Kidney epithelial cell (primary cell): ENCODE data around the gene GABRR3. TPM values are rescaled to one million over a fixed set of nuclear protein-coding genes. Genes with fewer than 3 reads are reported as not detected.

Experiments
- DNase-seq: peaks from one replicate; pipeline ENCODE4 v3.0.0-alpha.2; 2010; ENCODE audit warnings: low read depth
- H3K27me3 ChIP-seq: 2 replicates; pipeline ENCODE4 v1.6.0; 2011; ENCODE audit warnings: low read length; ENCODE audit not compliant: control insufficient read depth, insufficient read depth
- H3K36me3 ChIP-seq: 2 replicates; pipeline ENCODE4 v1.5.1; 2011; ENCODE audit warnings: low read length; ENCODE audit not compliant: control insufficient read depth, insufficient read depth
- H3K4me3 ChIP-seq: 2 replicates; pipeline ENCODE4 v1.5.1; 2011; ENCODE audit warnings: low read depth, mild to moderate bottlenecking, control low read depth, low read length
- CTCF ChIP-seq: IDR thresholded peaks from 2 replicates; pipeline ENCODE4 v1.5.1; 2011; ENCODE audit warnings: mild to moderate bottlenecking, moderate library complexity, low read length, control low read depth, inconsistent platforms; ENCODE audit not compliant: insufficient read depth, poor library complexity, severe bottlenecking
- total RNA-seq: library from RNA; depleted of rRNA; stranded (reverse); fragments of >200 nt; gene quantifications from 2 replicates; pipeline ENCODE4 v1.2.3, GENCODE V29; 2015

Gene GABRR3
- total RNA-seq, result not detected in 2 replicates

GRCh38 chr3:98035208-98035607 is at the start of gene GABRR3:
GABRR3 (minus strand) TSS chr3:98035315; CDS start chr3:98034987, 328 bp downstream.
- H3K27me3 ChIP-seq, result no peaks in the 10 kb centered on the region
- no peaks in the 10 kb centered on the region for H3K36me3 ChIP-seq
- no peak within 1 kb of the TSS for H3K4me3 ChIP-seq
- TF ChIP-seq CTCF, result no peak
- DNase-seq, result no peak

- no peaks in the 10 kb centered on the region for H3K27me3 ChIP-seq
- H3K36me3 ChIP-seq, result no peaks in the 10 kb centered on the region
- DNase-seq, result no peak
- no peak for TF ChIP-seq CTCF
- no peak overlapping the region for H3K4me3 ChIP-seq
Observed at GRCh38 chr3:98073486-98073885, 38.4 kb upstream of the GABRR3 start.

- Histone ChIP-seq H3K4me3 (no peak overlapping the region), H3K36me3 (no peaks in the 10 kb centered on the region), H3K27me3 (no peaks in the 10 kb centered on the region)
- no peak for DNase-seq
- no peak for TF ChIP-seq CTCF
Observed at GRCh38 chr3:98070840-98071239, 35.7 kb upstream of the GABRR3 start.

GRCh38 chr3:98068824-98069223 is 33.7 kb upstream of the GABRR3 start:
- H3K4me3 ChIP-seq, result no peak overlapping the region
- H3K27me3 ChIP-seq, result no peaks in the 10 kb centered on the region
- no peaks in the 10 kb centered on the region for H3K36me3 ChIP-seq
- no peak for DNase-seq
- peak; percentile 16 for TF ChIP-seq CTCF

- no peak for TF ChIP-seq CTCF
- H3K27me3 ChIP-seq, result no peaks in the 10 kb centered on the region
- no peaks in the 10 kb centered on the region for H3K36me3 ChIP-seq
- no peak overlapping the region for H3K4me3 ChIP-seq
- DNase-seq, result no peak
Observed at GRCh38 chr3:98058244-98058960, 23.3 kb upstream of the GABRR3 start.

- no peak for DNase-seq
- H3K4me3 ChIP-seq, result no peak overlapping the region
- H3K27me3 ChIP-seq, result no peaks in the 10 kb centered on the region
- H3K36me3 ChIP-seq, result no peaks in the 10 kb centered on the region
- no peak for TF ChIP-seq CTCF
Observed at GRCh38 chr3:98057631-98058030, 22.5 kb upstream of the GABRR3 start.
